ENCODE results near the gene MRPL1. TPM values are rescaled to one million over a fixed set of nuclear protein-coding genes. Genes with fewer than 3 reads are reported as not detected.

The MRPL1 gene
- total RNA-seq, 2 experiments from 2014 or later, result 22.6 to 37.4 TPM

DNA sequence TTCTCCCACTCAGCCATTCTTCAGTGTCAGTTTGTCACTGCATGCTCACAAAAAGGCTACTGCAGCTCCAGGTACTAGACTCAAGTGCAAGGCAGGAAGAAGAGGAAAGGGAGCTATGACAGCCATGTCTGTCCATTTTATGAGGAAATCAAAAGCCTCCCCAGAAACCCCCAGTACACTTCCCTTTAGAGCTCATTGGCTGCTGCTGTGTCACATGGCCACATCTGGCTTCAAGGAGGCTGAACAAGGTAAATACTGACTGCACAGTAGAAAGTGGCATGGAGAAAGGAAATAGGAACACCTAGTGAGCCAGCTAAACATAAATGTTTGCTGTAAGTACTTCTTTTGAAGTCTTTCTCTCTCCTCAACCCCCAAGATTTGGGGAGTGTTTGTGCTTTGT, 127.3 kb downstream of the MRPL1 start:
- H2AFZ ChIP-seq (ENCODE audit: low read length), result peak overlapping the region; percentile 58
- intact Hi-C loops (cut with micrococcal nuclease; ENCODE audit: unreplicated experiment), result no loop called here
- POLR2A ChIA-PET, result interaction anchor here (0.5 to 0.7 kb wide), 2 partner anchors 35 to 612 kb away, joined by 3 read pairs; no protein-coding TSS in a partner anchor
- DNase-seq (ENCODE audit: low spot score), result peak; percentile 3
- H3K4me2 ChIP-seq (ENCODE audit: low read length), result no peak overlapping the region
- no peaks in the 10 kb centered on the region for H3K9me3 ChIP-seq (ENCODE audit: low read length)
- H3K4me3 ChIP-seq (ENCODE audit: low read depth, low read length, poor library complexity, severe bottlenecking), result no peak overlapping the region
- H4K20me1 ChIP-seq (ENCODE audit: insufficient read depth, low read length), result no peaks in the 10 kb centered on the region
- H3K79me2 ChIP-seq (ENCODE audit: insufficient read depth, low read depth, low read length), result no peaks in the 10 kb centered on the region
- BruUV-seq (replicated peaks), result no TSS peak
- H3K27ac ChIP-seq (ENCODE audit: low read depth, low read length, poor library complexity, severe bottlenecking), result no peak overlapping the region
- no peaks in the 10 kb centered on the region for H3K4me1 ChIP-seq (ENCODE audit: insufficient read depth, low read length, poor library complexity, severe bottlenecking)
- no peaks in the 10 kb centered on the region for H3K9me2 ChIP-seq (ENCODE audit: insufficient read depth, low read length)
- TF ChIP-seq CTCF (conservative IDR thresholded peaks at IDR 0.05; ENCODE audit: low read length), result no peak
- no peak for TF ChIP-seq EZH2phosphoT487 (IDR thresholded peaks at IDR 0.05; ENCODE audit: borderline replicate concordance, low read depth, low read length)
- CTCF ChIA-PET (ENCODE audit: unreplicated experiment), result no interaction called here
- no peaks in the 10 kb centered on the region for H3K36me3 ChIP-seq (ENCODE audit: insufficient read depth, low read length)

DNA sequence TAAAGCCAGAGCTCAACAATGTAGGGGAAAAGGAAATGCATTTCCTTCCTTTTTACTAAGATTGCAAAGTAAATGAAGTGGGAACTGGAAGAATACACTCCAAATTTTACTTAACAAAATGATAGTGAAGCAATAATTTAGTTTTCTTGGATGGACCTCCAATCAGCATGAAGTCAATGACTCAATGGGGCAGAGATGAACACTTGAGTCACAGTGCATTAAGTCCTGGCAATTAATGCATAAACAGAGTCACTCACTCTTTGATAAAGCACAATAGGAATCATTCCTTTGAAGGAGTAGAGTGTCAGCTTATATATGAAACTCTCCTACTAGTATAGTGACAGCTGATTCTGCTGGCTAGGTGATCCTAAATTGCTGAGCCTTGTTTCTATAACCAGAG, 127.8 kb downstream of the MRPL1 start:
- Histone ChIP-seq H3K4me1 (ENCODE audit: insufficient read depth, low read length, poor library complexity, severe bottlenecking) (no peaks in the 10 kb centered on the region), H3K27ac (ENCODE audit: low read depth, low read length, poor library complexity, severe bottlenecking) (no peak overlapping the region), H3K4me2 (ENCODE audit: low read length) (no peak overlapping the region), H3K9me3 (ENCODE audit: low read length) (no peaks in the 10 kb centered on the region), H3K36me3 (ENCODE audit: insufficient read depth, low read length) (no peaks in the 10 kb centered on the region), H3K9me2 (ENCODE audit: insufficient read depth, low read length) (no peaks in the 10 kb centered on the region), H2AFZ (ENCODE audit: low read length) (peak overlapping the region; percentile 58; the same call in 1 of the 2 replicates), H3K79me2 (ENCODE audit: insufficient read depth, low read depth, low read length) (no peaks in the 10 kb centered on the region), H4K20me1 (ENCODE audit: insufficient read depth, low read length) (no peaks in the 10 kb centered on the region), H3K4me3 (ENCODE audit: low read depth, low read length, poor library complexity, severe bottlenecking) (no peak overlapping the region)
- no peak for DNase-seq (ENCODE audit: low spot score)
- intact Hi-C loops (cut with micrococcal nuclease; ENCODE audit: unreplicated experiment), result no loop called here
- no TSS peak for BruUV-seq (replicated peaks)
- POLR2A ChIA-PET, result interaction anchor here (0.6 to 0.7 kb wide), 2 partner anchors 34 to 349 kb away, joined by 3 read pairs; no protein-coding TSS in a partner anchor
- TF ChIP-seq EZH2phosphoT487 (IDR thresholded peaks at IDR 0.05; ENCODE audit: borderline replicate concordance, low read depth, low read length) (no peak), CTCF (conservative IDR thresholded peaks at IDR 0.05; ENCODE audit: low read length) (no peak)
- CTCF ChIA-PET (ENCODE audit: unreplicated experiment), result no interaction called here

- Histone ChIP-seq H4K20me1 (ENCODE audit: insufficient read depth, low read length) (no peaks in the 10 kb centered on the region), H3K9me2 (ENCODE audit: insufficient read depth, low read length) (no peaks in the 10 kb centered on the region), H2AFZ (ENCODE audit: low read length) (no peak overlapping the region), H3K4me2 (ENCODE audit: low read length) (no peak overlapping the region), H3K9me3 (ENCODE audit: low read length) (no peaks in the 10 kb centered on the region), H3K4me1 (ENCODE audit: insufficient read depth, low read length, poor library complexity, severe bottlenecking) (no peaks in the 10 kb centered on the region), H3K79me2 (ENCODE audit: insufficient read depth, low read depth, low read length) (no peaks in the 10 kb centered on the region), H3K27ac (ENCODE audit: low read depth, low read length, poor library complexity, severe bottlenecking) (no peak overlapping the region), H3K36me3 (ENCODE audit: insufficient read depth, low read length) (no peaks in the 10 kb centered on the region), H3K4me3 (ENCODE audit: low read depth, low read length, poor library complexity, severe bottlenecking) (no peak overlapping the region)
- intact Hi-C loops (cut with micrococcal nuclease; ENCODE audit: unreplicated experiment), result no loop called here
- CTCF ChIA-PET (ENCODE audit: unreplicated experiment), result no interaction called here
- no peak for DNase-seq (ENCODE audit: low spot score)
- TF ChIP-seq CTCF (conservative IDR thresholded peaks at IDR 0.05; ENCODE audit: low read length), result no peak
- no peak for TF ChIP-seq EZH2phosphoT487 (IDR thresholded peaks at IDR 0.05; ENCODE audit: borderline replicate concordance, low read depth, low read length)
- POLR2A ChIA-PET, result interaction anchor here (0.6 to 0.7 kb wide), 2 partner anchors 34 to 350 kb away, joined by 3 read pairs; no protein-coding TSS in a partner anchor
- no TSS peak for BruUV-seq (replicated peaks)
These were observed 128.3 kb downstream of the MRPL1 start for GRCh38 chr4:77990904-77991358.
